ENCODE measurements around the gene ZNF101.
"Not testable (repeated sequence)": the region's sequence is repeated elsewhere in the genome, so short reads cannot be mapped to it uniquely, and the experiment has no call there.

ZNF101 gene

GRCh38 chr19:19662344-19662743 is 6.3 kb upstream of the ZNF101 start:
- no peak for DNase-seq

- DNase-seq: no peak
Observed at GRCh38 chr19:19662871-19663255, 5.8 kb upstream of the ZNF101 start.

- peak; percentile 98 for DNase-seq
Observed at GRCh38 chr19:19663256-19664120, 5.2 kb upstream of the ZNF101 start, which contains the start of gene ATP13A1. Gene ATP13A1, minus strand, starts transcription at chr19:19663676. Its CDS starts 10 bp downstream, at chr19:19663666.

GRCh38 chr19:19665420-19665948 is 3.2 kb upstream of the ZNF101 start:
- not testable (repeated sequence) for DNase-seq

GRCh38 chr19:19670070-19670551 is 1.5 kb downstream of the ZNF101 start:
- no peak for DNase-seq

GRCh38 chr19:19672816-19673215 is 4.2 kb downstream of the ZNF101 start:
- DNase-seq: no peak

- no peak for DNase-seq
Observed at GRCh38 chr19:19674315-19674714, 5.7 kb downstream of the ZNF101 start.

- no peak for DNase-seq
Observed at GRCh38 chr19:19677579-19677978, 8.9 kb downstream of the ZNF101 start.

- DNase-seq: no peak
Observed at GRCh38 chr19:19679176-19680073, 10.8 kb downstream of the ZNF101 start.

GRCh38 chr19:19686119-19686518 is 17.5 kb downstream of the ZNF101 start:
- not testable (repeated sequence) for DNase-seq

- no peak for DNase-seq
Observed at GRCh38 chr19:19686580-19686979, 17.9 kb downstream of the ZNF101 start.

GRCh38 chr19:19687090-19687489 is 18.5 kb downstream of the ZNF101 start:
- DNase-seq: peak; percentile 17

- DNase-seq: not testable (repeated sequence)
Observed at GRCh38 chr19:19689023-19689422, 20.4 kb downstream of the ZNF101 start.

- no peak for DNase-seq
Observed at GRCh38 chr19:19691683-19692082, 23.0 kb downstream of the ZNF101 start.

GRCh38 chr19:19696386-19696785 is 27.7 kb downstream of the ZNF101 start:
- DNase-seq: no peak

- DNase-seq: no peak
Observed at GRCh38 chr19:19697589-19697988, 28.9 kb downstream of the ZNF101 start.

- not testable (repeated sequence) for DNase-seq
Observed at GRCh38 chr19:19700493-19700892, 31.9 kb downstream of the ZNF101 start.

- no peak for DNase-seq
Observed at GRCh38 chr19:19704836-19705235, 36.2 kb downstream of the ZNF101 start.

GRCh38 chr19:19710506-19710905 is 41.9 kb downstream of the ZNF101 start:
- no peak for DNase-seq

- DNase-seq: no peak
Observed at GRCh38 chr19:19711306-19711933, 42.8 kb downstream of the ZNF101 start.

- DNase-seq: no peak
Observed at GRCh38 chr19:19711934-19712828, 43.5 kb downstream of the ZNF101 start.

- DNase-seq: no peak
Observed at GRCh38 chr19:19719798-19720197, 51.2 kb downstream of the ZNF101 start.

Measured in activated CD4-positive, alpha-beta T cell treated with anti-CD3 and anti-CD28 coated beads, Interleukin-10, Interleukin-2, amounts not matched to agents 100 ng/mL and 50 ng/mL, durations not matched to agents 16 hours and 8 hours (primary cell).